Esophagus muscularis mucosa (tissue), 3 donors: ENCODE measurements around the gene UBTF.

Experiments used
- POLR2A ChIP-seq: fragments of 450-650 bp; IDR thresholded peaks from one replicate; pipeline ENCODE4 v1.6.1; 2017; ENCODE audit warnings: antibody characterized with exemption, moderate library complexity, mild to moderate bottlenecking, low read depth
- POLR2AphosphoS5 ChIP-seq, 2 donors: sonication (generic); formaldehyde crosslinking; IDR thresholded peaks; one replicate each; pipeline ENCODE4 v1.6.1; 2017; ENCODE audit warnings: antibody characterized with exemption in 2 of 2
- TF ChIP-seq, protein P1 (sequence below), 3 experiments: fragments of 200-600 bp in 2 of 3; fragments of 450-650 bp in 1 of 3; sonication (generic) in 2 of 3; IDR thresholded peaks; one replicate each; pipeline ENCODE4 v1.5.1; 2017 to 2019; ENCODE audit warnings: antibody characterized with exemption in 3 of 3, mild to moderate bottlenecking in 2 of 3, moderate library complexity in 1 of 3

DNA sequence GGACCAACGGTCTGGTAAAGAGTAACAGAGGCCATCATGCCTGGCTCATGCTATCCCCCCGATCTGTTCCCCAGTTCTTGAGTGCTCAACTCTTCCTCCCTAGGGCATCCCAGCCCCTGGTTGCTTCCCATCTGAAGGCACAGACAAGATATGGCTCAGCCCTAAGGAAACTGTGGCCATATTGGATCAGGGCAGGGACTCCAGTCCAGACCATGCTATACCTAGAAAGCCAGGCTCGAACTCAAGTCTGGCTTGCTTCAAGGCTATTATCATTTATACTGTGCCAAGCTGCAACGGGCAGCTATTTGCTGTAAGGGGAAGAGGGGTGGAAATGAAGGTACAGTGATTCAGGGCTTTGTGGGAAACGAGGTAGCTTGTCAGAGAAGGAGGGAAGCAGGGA, 2.8 kb downstream of the UBTF start:
- TF ChIP-seq, protein P1, sequence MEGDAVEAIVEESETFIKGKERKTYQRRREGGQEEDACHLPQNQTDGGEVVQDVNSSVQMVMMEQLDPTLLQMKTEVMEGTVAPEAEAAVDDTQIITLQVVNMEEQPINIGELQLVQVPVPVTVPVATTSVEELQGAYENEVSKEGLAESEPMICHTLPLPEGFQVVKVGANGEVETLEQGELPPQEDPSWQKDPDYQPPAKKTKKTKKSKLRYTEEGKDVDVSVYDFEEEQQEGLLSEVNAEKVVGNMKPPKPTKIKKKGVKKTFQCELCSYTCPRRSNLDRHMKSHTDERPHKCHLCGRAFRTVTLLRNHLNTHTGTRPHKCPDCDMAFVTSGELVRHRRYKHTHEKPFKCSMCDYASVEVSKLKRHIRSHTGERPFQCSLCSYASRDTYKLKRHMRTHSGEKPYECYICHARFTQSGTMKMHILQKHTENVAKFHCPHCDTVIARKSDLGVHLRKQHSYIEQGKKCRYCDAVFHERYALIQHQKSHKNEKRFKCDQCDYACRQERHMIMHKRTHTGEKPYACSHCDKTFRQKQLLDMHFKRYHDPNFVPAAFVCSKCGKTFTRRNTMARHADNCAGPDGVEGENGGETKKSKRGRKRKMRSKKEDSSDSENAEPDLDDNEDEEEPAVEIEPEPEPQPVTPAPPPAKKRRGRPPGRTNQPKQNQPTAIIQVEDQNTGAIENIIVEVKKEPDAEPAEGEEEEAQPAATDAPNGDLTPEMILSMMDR (IDR thresholded peaks at IDR 0.05), result no peak
- TF ChIP-seq POLR2AphosphoS5 (IDR thresholded peaks at IDR 0.05) (no peak), POLR2A (no peak)
